DMS53 treated with DMSO at 0.1 percent for 48 hours (cell line): ENCODE data around the gene ARFGEF3.
"Not testable (repeated sequence)": the region's sequence is repeated elsewhere in the genome, so short reads cannot be mapped to it uniquely, and the experiment has no call there.

Experiments used
- DNase-seq: peaks from one replicate; lab custom pipeline; 2025; ENCODE audit not compliant: unreplicated experiment; lab: John Stamatoyannopoulos, UW

Gene ARFGEF3

DNA sequence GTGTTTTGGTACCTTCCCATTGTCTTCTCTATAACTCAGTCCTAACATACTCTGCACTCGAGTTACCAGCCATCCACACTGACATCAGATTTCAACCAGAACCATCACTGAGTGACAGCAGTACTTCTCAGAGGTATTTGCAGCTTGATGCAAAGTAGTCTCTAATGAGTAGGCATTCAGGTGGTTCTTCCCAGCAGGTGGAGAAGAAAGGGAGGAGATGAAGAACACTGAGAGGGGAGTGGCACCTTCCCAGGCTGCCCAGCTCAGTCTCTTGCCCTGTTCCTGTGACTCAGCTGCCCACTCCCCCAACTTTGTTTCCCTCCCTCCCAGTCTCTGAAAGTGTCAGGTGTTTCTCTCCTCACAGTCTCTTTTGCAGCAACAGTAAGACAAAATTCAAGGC is 177.3 kb downstream of the ARFGEF3 start:
- DNase-seq = no peak

DNA sequence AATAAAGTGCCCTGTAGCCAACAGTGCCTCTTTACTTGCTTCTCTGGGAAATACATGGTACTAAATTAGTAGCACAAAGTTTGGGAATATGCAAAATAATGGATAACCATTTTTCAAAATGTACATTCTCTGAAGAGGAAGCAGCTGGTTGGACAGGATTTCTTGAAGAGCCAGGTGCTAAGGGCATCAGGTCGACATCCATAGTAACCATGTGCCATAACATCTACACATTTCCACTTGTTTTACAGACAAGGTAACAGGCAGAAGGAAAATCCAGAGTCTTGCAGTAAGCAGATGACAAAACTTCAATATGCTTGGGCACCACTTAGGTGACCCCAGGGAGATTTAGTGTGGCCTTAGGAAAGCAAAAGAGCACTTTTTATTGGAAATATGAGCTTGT is 179.4 kb downstream of the ARFGEF3 start:
- no peak for DNase-seq

DNA sequence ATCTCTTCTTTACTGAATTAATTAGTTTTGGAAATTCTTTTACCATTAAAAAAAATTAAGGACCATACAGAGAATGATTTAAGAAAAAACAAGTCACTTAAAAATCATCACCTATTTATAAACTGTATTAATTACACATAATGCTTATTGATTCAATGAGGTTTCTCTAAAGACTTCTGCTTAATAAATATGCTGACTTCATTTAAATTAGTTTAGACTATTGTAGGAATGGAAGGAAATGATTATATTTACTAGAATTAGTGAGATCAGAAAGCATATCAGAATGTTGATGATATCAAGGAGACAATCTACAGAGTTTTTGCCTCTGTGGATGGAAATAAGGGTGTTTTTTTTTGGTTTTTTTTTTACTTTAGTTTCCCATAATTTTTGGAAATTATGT is 181.4 kb downstream of the ARFGEF3 start:
- DNase-seq = no peak

DNA sequence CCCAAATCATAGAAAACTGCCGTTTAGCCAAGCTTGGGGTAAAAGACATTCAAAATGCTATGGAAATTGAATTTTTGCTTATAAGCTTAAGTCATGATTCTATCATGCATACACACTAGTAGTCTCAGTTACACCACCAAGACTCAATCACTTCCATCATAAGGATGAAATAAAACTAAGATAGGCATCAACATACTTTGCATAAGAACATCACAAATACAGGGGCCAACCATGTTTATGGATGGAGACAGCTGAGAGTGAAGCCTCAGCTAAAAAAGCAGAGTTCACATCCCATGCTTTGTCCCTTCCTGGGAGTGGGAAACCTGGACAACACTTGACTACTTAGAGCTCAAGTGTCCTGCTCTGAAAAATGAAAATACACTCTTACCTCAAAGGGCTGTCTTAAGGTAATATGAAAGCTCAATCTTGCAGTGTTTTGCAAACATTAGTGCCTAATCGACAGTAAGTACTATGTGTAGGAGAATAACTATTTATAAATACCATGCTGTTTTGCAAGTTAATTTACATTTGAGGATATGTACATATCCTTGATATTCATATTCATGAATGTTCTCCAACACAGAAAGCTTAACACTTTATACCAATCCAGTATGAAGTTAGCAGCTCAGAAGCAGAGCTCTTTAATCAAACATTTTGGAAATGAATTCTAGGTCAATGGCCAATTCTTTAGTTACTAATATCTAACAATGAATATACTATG is 184.0 kb downstream of the ARFGEF3 start:
- no peak for DNase-seq

DNA sequence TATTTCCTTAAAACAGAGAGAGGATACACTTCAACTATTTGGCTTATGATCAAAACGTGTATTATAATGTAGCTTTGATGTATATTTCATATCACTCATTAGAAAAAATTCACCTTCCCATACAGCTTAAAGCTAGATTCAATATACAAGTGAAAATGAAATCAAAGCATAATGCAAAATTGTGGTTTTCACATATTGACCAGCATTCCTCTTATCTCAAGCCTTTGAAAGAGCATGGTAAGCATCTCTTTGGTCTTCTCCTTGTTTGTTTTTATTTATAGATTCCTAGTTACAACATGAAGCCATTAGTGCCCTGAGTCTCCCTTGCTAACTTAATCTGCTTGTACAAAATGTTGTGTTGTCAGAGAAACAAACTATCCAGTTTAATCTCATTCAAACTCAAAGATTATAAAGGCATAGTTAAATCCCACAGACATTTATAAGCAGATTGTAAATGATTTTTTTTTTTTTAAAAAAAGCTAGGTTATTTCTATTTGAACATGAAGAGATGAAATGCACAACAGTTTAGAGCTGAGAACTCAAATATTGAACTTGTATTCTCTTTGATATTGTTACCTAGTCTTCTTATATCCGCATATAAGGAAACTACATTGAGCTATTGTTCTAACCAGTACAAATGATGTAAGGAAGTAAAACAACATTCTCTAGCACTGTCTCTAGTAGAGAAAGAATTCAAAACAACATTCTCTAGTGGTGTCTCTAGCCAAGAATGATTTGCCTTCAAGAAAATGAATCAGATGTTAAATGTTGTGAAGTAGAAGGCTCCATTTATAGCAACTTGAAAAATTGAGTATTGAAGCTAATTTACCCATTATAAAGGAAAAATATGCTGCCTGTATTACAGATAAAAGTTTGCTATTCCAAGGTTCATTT is 184.8 kb downstream of the ARFGEF3 start:
- no peak for DNase-seq

DNA sequence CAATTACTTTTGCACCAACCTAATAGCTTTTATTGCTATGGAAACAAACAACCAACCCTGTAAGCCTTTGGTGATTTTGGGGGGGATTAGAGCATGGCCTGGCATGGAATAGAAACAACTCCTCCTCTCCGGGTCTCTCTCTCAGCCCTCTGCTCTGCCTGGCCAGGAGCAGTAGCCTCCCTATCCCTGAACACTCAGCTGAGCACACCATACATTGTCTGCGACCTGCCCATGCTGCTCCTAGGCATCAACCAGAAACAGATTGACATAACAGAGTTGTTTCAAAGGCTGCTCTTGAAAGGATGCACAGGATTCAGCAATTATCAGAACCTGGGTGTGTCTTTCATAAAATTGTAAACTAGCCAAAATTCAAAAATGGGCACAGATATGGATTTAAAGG is 186.1 kb downstream of the ARFGEF3 start:
- DNase-seq = no peak

DNA sequence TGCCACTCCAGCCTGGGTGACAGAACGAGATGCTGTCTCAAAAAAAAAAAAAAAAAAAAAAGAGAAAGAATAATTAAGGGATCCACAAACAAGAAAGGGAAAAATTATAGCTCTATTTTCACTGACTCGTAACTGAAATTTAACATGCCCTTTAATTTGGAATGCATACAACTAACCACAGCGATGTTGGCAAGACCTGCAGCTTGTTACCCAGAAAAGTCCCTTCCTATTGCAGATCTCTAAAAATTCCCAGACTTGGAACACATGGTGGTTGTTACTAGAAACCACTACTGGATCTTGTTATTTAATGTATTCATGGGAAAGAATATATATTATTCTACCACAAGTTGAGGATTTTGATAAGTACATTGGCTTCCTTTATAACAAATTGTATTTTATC is 188.2 kb downstream of the ARFGEF3 start:
- no peak for DNase-seq

DNA sequence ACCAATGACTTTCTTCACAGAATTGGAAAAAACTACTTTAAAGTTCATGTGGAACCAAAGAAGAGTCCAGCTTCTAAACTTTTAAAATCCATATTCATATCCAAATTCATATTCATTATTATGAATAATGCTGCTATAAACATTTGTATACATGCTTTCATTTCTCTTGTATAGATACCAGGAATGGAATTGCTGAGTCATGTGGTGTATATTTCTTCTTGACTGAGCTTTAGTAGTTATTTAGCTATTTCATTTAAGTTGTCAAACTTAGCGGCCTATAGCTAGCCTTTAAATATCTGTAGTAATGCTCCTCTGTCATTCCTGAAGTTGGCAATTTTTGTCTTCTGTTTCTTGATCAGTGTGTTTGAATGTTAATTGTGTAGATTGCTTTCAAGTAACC is 196.2 kb downstream of the ARFGEF3 start:
- DNase-seq = no peak

DNA sequence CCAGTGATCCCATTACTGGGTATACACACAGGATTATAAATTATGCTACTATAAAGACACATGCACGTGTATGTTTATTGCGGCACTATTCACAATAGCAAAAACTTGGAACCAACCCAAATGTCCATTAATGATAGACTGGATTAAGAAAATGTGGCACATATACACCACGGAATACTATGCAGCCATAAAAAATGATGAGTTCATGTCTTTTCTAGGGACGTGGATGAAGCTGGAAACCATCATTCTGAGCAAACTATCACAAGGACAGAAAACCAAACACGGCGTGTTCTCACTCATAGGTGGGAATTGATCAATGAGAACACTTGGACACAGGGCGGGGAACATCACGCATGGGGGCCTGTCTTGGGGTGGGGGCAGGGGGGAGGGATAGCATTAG is 206.9 kb downstream of the ARFGEF3 start:
- not testable (repeated sequence) for DNase-seq

DNA sequence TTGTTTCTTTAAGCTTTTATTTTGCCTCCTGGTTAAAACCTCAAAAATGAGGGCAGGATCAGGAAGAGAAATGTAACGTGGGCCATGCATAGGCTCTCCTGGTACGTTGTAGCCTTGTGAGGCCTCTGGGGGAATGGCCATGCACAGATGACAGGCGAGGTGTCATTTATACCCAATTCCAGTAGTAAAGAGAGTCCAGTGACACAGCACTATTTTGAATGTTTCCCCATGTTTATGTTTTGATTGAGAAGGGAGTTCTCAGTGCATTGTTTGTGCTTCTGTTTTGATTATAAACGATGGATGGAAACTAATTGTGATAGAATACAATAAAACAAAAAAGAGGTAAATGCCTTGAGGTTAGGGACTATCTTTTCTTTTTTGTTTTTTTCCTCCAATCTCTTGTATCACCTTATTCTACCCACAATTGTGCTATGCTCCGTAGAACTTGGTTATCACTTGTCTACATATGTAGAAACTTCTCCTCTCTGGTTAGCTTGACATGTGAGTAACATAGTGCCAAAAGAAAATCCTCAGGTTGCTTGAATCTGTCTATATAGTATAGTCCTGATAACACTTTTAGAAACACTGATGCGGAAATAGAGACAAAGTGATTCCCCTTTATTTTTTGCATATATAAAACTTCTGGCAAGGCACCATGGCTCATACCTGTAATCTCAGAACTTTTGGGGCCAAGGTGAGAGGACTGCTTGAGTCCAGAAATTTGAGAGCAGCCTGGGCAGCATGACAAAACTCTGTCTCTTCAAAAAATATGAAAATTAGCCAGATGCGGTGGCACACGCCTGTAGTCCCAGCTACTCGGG is 209.1 kb downstream of the ARFGEF3 start:
- no peak for DNase-seq

DNA sequence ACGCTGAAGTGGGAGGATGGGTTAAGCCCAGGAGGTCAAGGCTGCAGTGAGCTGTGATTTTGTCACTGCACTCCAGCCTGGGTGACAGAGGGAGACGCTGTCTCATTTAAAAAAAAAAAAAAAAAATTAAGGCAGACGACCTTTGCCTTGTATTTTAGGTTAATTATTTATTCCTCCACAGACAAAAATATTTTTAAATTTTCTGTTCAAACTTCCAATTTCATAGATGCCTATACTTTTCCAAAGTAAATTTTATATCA is 209.6 kb downstream of the ARFGEF3 start:
- no peak for DNase-seq

DNA sequence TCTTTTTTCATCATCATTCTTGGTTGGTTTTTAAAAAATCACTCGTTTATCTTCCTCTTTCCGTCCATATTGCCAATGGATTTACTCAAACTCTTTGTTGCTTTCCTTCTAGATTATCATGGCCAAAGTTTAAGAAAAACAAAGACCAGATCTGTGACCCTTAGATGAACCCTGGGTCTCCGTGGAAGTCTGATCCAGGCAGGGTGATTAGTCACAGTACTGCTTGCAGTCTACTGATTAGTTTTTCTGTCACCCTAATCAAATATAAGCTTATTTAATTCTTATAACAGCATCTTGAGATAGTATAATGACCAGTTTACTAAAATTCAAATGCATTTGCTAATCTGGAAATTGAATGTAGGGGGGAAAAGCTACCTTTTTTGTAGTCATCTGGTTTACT is 210.0 kb downstream of the ARFGEF3 start:
- DNase-seq = no peak

DNA sequence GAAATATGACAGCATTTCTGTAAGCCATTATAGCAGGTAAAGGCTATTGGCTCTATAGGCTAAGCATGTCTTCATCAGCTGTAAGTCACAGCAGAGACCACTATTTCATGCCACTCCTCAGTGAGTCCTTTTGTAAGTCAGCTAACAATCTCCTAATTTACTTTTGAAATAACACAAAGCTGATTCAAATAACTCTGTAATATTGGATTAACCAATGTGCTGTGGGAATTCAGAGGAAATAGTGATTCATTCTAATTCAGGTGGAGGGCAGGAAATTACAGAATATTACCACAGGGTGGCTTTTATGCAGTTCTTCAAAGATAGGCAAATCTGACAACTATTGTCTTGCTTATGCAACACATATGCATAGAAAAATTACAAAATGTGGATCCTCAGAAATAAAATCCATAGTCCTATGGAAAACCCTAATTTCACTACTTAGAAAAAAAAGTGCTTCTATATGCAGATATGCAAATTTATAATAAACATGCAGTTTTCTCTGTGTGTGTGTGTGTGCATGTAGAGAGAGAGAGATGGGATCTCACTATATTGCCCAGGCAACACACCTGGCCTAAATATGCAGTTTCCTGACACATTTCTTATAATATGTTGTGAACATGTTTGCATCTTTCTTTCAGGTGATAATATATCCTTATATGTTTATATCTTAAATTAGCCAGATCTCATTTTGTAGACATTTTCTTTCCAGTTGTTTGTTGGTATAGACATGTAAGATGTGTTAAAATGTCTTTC is 211.1 kb downstream of the ARFGEF3 start:
- no peak for DNase-seq

DNA sequence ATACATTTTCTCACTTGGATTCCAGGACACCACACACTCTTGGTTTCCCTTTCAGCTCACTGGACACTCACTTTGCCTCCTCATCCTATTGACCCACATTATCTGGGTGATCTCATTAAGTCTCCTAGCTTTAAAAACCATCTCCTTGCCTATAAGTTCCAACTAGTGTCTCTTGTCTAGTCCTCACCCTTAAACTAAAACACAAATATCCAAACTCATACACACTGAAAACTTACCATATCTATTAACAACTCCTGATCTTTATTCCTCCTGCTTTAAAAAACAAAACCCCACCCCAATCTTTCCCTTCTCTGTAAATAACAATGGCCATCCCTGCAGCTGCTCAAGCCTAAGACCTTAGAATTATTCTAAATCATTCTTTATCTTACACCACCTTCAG is 212.5 kb downstream of the ARFGEF3 start:
- DNase-seq = no peak

DNA sequence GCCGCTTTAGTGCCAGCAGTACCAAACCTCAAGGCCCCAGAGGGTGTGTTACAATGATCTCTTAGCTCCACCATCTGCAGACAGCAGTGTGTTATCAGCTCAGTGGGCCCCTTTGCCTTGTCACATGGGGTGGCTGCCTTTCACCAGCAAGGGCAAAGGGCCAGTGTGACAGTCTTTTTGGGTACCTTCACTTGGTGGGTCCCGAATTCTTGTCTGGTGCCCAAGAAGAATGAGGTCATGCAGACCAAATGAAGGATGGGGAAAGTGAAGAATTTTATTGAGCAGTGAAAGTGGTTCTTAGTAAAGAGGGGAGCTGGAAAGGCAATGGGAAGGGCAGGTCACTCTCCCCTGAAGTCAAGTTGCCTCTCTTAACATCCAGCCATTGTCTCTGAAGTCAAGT is 213.1 kb downstream of the ARFGEF3 start:
- no peak for DNase-seq

DNA sequence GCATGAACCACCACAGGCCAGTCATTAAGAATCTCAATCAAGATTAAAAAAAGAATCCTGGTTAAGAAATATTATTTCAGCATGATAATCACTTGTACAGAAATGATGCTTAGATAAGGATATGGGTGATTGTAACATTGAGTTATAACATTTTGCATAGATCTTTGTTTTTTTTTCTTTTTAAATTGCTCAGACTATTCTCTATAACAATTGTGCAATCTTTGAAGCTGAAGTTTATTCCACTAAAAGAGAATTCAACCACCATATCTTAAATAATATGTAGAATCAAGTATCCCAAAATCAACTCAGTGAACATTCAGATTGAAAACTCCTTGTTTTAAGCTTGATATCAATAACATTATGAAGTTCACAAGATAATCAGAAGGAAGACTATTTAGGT is 215.3 kb downstream of the ARFGEF3 start:
- no peak for DNase-seq

DNA sequence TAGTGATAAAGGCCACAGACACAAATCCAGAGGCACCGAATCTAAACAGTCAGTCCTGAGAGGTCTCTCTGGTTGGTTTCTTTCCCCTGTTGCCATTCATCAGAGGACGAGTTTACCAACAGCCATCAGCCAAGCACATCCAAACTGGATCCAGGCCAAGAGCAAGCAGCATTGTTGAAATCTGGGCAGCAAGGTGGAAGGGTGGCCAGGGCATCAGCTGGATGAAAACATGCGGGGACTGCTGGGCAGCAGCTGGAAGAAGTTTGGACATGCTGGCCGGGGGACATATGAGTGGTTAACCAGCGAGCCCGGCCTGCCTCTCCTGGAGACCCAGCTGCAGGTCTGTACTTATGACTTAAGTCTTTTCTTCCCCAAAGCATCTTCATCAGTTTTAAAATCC is 216.1 kb downstream of the ARFGEF3 start, which contains the start of gene SMIM28:
Gene SMIM28, plus strand, starts transcription at position 62 of the 400 bp plus-strand sequence. Its CDS starts 168 bp downstream, at position 230.
- DNase-seq = no peak

DNA sequence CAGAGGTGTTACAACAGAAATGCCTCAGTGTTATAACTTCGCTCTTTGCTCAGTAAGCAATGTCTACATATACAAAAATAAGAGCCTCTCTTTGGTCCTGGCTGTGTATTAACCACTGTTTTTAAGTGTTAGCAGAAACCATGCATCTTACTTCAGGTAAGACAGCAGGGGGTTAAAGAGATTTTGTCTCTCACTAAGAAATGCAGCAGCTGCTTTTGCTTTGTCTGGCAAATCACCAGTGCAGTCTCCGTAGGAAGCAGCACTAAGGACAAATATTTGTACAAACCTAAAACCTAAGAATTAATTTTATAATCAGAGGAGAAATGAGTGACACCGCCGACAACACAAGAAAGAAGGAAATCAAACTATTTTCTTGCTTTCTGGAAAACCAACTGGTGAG is 216.7 kb downstream of the ARFGEF3 start:
- DNase-seq = no peak

DNA sequence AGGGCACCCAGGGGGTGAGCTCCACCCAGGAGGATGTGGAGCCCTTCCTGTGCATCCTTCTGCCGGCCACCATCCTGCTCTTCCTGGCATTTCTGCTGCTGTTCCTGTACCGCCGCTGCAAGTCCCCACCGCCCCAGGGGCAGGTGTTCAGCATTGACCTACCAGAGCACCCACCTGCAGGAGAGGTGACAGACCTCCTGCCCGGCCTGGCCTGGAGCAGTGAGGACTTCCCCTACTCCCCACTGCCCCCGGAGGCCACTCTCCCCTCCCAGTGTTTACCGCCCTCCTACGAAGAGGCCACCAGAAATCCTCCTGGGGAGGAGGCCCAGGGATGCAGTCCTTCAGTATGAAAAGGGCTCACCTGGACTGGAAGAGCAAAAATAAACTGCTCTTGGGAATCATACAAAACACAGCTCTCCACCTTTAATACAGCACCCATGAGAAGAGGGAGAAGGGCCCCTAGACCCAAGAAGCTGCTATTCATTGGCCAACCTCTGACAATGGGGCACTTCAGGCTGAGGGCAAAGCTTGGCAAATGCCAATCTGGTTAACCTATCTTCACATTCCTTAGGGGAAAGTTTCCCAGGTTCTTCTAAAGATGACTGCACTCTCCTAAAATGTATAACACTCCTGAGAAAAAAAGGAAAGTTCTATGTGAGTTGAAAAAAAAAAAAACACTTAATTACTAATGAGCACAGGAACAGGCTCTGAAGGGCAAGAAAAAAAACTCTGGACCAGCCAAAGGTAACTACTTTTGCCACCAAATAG is 220.9 kb downstream of the ARFGEF3 start:
- DNase-seq = no peak

DNA sequence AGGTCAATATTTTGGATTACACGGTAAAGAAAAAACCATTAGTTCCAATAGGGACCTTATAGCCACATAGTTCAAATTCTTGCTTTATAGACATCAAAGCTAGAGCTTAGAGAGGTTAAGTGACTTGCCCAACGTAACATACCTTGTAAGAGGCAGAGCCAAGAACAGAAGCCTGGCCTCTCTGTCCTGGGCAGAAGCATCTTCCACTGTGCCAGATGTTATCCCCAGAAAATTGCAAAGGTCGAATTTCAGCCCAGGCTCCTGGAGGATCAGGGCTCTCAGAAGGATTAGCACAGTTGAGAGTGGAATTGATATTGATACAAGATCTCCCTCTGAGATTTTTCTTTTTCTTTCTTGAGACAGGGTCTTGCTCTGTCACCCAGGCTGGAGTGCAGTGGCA is 222.0 kb downstream of the ARFGEF3 start:
- no peak for DNase-seq
